Measurements from ENCODE around the gene PTEN.

- TF ChIP-seq STAT1 (IDR thresholded peaks at IDR 0.05; ENCODE audit: unreplicated experiment): no peak
- no peak for TF ChIP-seq REST (IDR thresholded peaks at IDR 0.05; ENCODE audit: unreplicated experiment)
- TF ChIP-seq CTCF (conservative IDR thresholded peaks at IDR 0.05; ENCODE audit: low read depth in 2 of 2): no peak
- TF ChIP-seq EZH2 (IDR thresholded peaks at IDR 0.05; ENCODE audit: low read depth, unreplicated experiment): no peak
- TF ChIP-seq EZH2phosphoT487 (IDR thresholded peaks at IDR 0.05; ENCODE audit: unreplicated experiment): no peak
- TF ChIP-seq CREB1 (CRISPR knock-in tag; IDR thresholded peaks at IDR 0.05; ENCODE audit: low read depth): no peak
- TF ChIP-seq ZNF331 (CRISPR knock-in tag; IDR thresholded peaks at IDR 0.05; ENCODE audit: low read depth): no peak
- TF ChIP-seq POLR2AphosphoS5 (IDR thresholded peaks at IDR 0.05; ENCODE audit: low read depth): no peak
Observed at GRCh38 chr10:87845624-87845998, 17.8 kb upstream of the PTEN start.

Data from GM23338 (cell line).